Esophagus squamous epithelium (tissue), 4 donors: ENCODE measurements around the gene TBC1D2.

Experiments used
- POLR2A ChIP-seq, 4 donors: fragments of 450-650 bp; IDR thresholded peaks; one replicate each; pipeline ENCODE4 v1.6.1; 2017; ENCODE audit warnings: antibody characterized with exemption in 4 of 4, mild to moderate bottlenecking in 4 of 4, moderate library complexity in 3 of 4
- TF ChIP-seq, protein P1 (sequence below), 6 experiments: fragments of 450-650 bp in 4 of 6; fragments of 200-600 bp in 2 of 6; sonication (generic) in 2 of 6; IDR thresholded peaks; one replicate each; pipeline ENCODE4 v1.5.1; 2016 to 2019; ENCODE audit warnings: antibody characterized with exemption in 6 of 6, mild to moderate bottlenecking in 4 of 6, moderate library complexity in 4 of 6

DNA sequence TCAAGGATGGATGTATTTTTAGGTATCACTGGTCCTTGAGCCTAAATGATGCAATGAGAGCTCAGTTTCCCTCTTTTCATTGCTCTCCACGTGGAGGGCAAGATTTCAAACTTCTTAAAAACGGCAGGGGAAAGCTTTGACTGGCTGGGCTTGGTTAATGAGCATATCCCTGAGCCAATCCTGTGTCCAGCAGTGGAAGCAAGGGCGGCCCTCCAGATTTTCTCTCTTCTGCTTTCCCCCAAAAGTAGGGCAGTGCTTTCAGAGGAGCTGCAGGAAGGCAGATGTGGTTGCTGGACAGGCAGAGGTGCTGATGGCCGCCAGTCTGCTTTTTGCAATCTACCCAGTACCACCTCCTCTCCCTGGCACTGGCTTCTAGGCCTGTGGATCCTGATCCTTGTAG is 30.0 kb upstream of the TBC1D2 start:
- TF ChIP-seq, protein P1, sequence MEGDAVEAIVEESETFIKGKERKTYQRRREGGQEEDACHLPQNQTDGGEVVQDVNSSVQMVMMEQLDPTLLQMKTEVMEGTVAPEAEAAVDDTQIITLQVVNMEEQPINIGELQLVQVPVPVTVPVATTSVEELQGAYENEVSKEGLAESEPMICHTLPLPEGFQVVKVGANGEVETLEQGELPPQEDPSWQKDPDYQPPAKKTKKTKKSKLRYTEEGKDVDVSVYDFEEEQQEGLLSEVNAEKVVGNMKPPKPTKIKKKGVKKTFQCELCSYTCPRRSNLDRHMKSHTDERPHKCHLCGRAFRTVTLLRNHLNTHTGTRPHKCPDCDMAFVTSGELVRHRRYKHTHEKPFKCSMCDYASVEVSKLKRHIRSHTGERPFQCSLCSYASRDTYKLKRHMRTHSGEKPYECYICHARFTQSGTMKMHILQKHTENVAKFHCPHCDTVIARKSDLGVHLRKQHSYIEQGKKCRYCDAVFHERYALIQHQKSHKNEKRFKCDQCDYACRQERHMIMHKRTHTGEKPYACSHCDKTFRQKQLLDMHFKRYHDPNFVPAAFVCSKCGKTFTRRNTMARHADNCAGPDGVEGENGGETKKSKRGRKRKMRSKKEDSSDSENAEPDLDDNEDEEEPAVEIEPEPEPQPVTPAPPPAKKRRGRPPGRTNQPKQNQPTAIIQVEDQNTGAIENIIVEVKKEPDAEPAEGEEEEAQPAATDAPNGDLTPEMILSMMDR (IDR thresholded peaks at IDR 0.05), result no peak
- TF ChIP-seq POLR2A (IDR thresholded peaks at IDR 0.05), result no peak
